SK-N-SH treated with all-trans-retinoic acid at 6 μM for 48 hours (cell line): ENCODE measurements around the gene RPS6KA2.

Source experiments
- ESRRG ChIP-seq: fragments of 250-450 bp; sonication (Bioruptor Pico); IDR thresholded peaks from 2 replicates; pipeline ENCODE4 v1.6.1; 2021; ENCODE audit warnings: mild to moderate bottlenecking
- OSR1 ChIP-seq: fragments of 250-450 bp; sonication (Bioruptor Pico); IDR thresholded peaks from 2 replicates; pipeline ENCODE4 v1.8.0; 2022; ENCODE audit warnings: moderate library complexity, mild to moderate bottlenecking, inconsistent platforms

DNA sequence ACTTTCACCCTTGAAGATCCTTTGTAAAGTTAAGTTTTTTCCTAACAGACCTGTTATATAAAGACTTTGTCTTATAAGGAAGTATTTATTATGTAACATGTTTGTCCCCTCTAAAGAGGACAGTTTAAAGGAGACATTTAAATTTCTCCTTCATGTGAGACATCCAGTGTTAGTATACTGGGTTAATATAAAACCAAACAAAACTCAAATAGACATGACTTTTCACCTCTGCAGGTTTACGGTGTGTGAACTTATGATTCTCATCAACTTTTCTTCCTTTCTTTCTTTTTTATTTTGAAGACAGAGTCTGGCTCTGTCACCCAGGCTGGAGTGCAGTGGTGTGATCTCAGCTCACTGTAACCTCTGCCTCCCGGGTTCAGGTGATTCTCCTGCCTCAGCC lies 226.9 kb downstream of the RPS6KA2 start:
- TF ChIP-seq ESRRG (CRISPR knock-in tag) (no peak), OSR1 (no peak)
